SK-N-SH (cell line): Measurements from ENCODE around the gene RHAG. TPM values are rescaled to one million over a fixed set of nuclear protein-coding genes. Genes with fewer than 3 reads are reported as not detected.

Experiments used
- CTCF ChIA-PET: fragments of 300-600, 350-600 bp; formaldehyde crosslinking; extraction: SDS; loops from one replicate; lab custom pipeline; 2021; lab: Yijun Ruan, JAX
- POLR2A ChIA-PET: fragments of 350-600 bp; sonication (Branson Sonifier 250); formaldehyde crosslinking; extraction: SDS; loops from one replicate; lab custom pipeline; 2020; ENCODE audit warnings: antibody characterized with exemption, inconsistent platforms; lab: Yijun Ruan, JAX
- DNase-seq: peaks from one replicate; pipeline ENCODE4 v3.0.0; 2012
- H2AFZ ChIP-seq: fragments of 200-600 bp; sonication (generic); 2 replicates; pipeline ENCODE4 v1.8.1; 2016; ENCODE audit warnings: antibody characterized with exemption, mild to moderate bottlenecking, low read depth
- H3F3A ChIP-seq: fragments of 200-600 bp; sonication (generic); replicated peaks from 2 replicates; pipeline ENCODE3; 2016; ENCODE audit warnings: antibody characterized with exemption, mild to moderate bottlenecking; ENCODE audit not compliant: insufficient read depth
- H3K27ac ChIP-seq, 2 experiments: fragments of 200-500 bp in 1 of 2; fragments of 200-600 bp in 1 of 2; sonication (Bioruptor generic) in 1 of 2; sonication (generic), shearing (Covaris generic) in 1 of 2; 2 replicates each; pipeline versions ENCODE4 v1.5.1 to v1.6.1; 2014 to 2016; ENCODE audit warnings: low read depth in 2 of 2, inconsistent platforms in 1 of 2, low read length in 1 of 2, mild to moderate bottlenecking in 1 of 2, mixed read lengths in 1 of 2
- H3K27me3 ChIP-seq: fragments of 200-600 bp; sonication (generic), shearing (Covaris generic); 2 replicates; pipeline ENCODE4 v1.6.1; 2016; ENCODE audit warnings: mixed run types; ENCODE audit not compliant: insufficient read depth
- H3K36me3 ChIP-seq, 2 experiments: fragments of 200-500 bp in 1 of 2; fragments of 200-600 bp in 1 of 2; sonication (Bioruptor generic) in 1 of 2; sonication (generic) in 1 of 2; replicated peaks in 1 of 2; 2 replicates each; pipeline versions ENCODE3 to v1.5.1; 2014 to 2016; ENCODE audit warnings: low read length in 1 of 2, mild to moderate bottlenecking in 1 of 2; ENCODE audit not compliant: insufficient read depth in 2 of 2, control insufficient read depth in 1 of 2
- H3K4me1 ChIP-seq, 2 experiments: fragments of 200-500 bp in 1 of 2; fragments of 200-600 bp in 1 of 2; sonication (Bioruptor generic) in 1 of 2; sonication (generic), shearing (Covaris generic) in 1 of 2; 2 replicates each; pipeline versions ENCODE4 v1.5.1 to v1.6.1; 2014 to 2016; ENCODE audit warnings: low read depth in 1 of 2, low read length in 1 of 2, mixed run types in 1 of 2; ENCODE audit not compliant: insufficient read depth in 2 of 2, control insufficient read depth in 1 of 2
- H3K4me2 ChIP-seq: fragments of 200-600 bp; sonication (generic), shearing (Covaris generic); 2 replicates; pipeline ENCODE4 v1.6.1; 2017; ENCODE audit warnings: mixed run types
- H3K4me3 ChIP-seq, 2 experiments: fragments of 200-500 bp in 1 of 2; fragments of 200-600 bp in 1 of 2; sonication (Bioruptor generic) in 1 of 2; sonication (generic), shearing (Covaris generic) in 1 of 2; 2 replicates each; pipeline versions ENCODE4 v1.5.1 to v1.8.1; 2014 to 2016; ENCODE audit warnings: low read depth in 2 of 2, inconsistent platforms in 1 of 2, low read length in 1 of 2, mild to moderate bottlenecking in 1 of 2, mixed read lengths in 1 of 2, moderate library complexity in 1 of 2
- H3K79me2 ChIP-seq: fragments of 200-600 bp; sonication (generic); 2 replicates; pipeline ENCODE4 v1.8.1; 2017; ENCODE audit warnings: mild to moderate bottlenecking; ENCODE audit not compliant: insufficient read depth
- H3K9ac ChIP-seq: fragments of 200-600 bp; sonication (generic); 2 replicates; pipeline ENCODE4 v1.6.1; 2017; ENCODE audit warnings: mixed run types
- H3K9me2 ChIP-seq: fragments of 200-600 bp; sonication (generic); 2 replicates; pipeline ENCODE4 v1.6.1; 2017; ENCODE audit warnings: mixed run types
- H3K9me3 ChIP-seq: fragments of 200-600 bp; sonication (generic); 2 replicates; pipeline ENCODE4 v1.6.1; 2017; ENCODE audit warnings: mixed run types, mild to moderate bottlenecking, moderate library complexity
- H4K20me1 ChIP-seq: fragments of 200-600 bp; sonication (generic); 2 replicates; pipeline ENCODE4 v1.6.1; 2017; ENCODE audit warnings: mild to moderate bottlenecking, mixed run types; ENCODE audit not compliant: insufficient read depth
- CTCF ChIP-seq: fragments of 200-600 bp; sonication (generic); IDR thresholded peaks from 2 replicates; pipeline ENCODE4 v1.6.1; 2017; ENCODE audit warnings: antibody characterized with exemption, mild to moderate bottlenecking, moderate library complexity
- ELF1 ChIP-seq: IDR thresholded peaks from 2 replicates; pipeline ENCODE4 v1.4.0; 2012
- EP300 ChIP-seq, 2 experiments: IDR thresholded peaks; 2 replicates each; pipeline versions ENCODE4 v1.4.0 to v1.6.1; 2012; ENCODE audit warnings: borderline replicate concordance in 1 of 2, low read depth in 1 of 2, low read length in 1 of 2
- FOSL2 ChIP-seq: IDR thresholded peaks from 2 replicates; pipeline ENCODE4 v1.4.0; 2012; ENCODE audit warnings: low read depth, mild to moderate bottlenecking, moderate library complexity, borderline replicate concordance
- FOXJ3 ChIP-seq: sonication (generic); formaldehyde crosslinking; IDR thresholded peaks from 2 replicates; pipeline ENCODE4 v1.5.1; 2020; ENCODE audit warnings: mild to moderate bottlenecking, missing genetic modification reagents
- FOXM1 ChIP-seq: IDR thresholded peaks from 2 replicates; pipeline ENCODE4 v1.4.0; 2012; ENCODE audit warnings: low read depth, mild to moderate bottlenecking
- GABPA ChIP-seq: IDR thresholded peaks from 2 replicates; pipeline ENCODE4 v1.4.0; 2012; ENCODE audit warnings: low read depth, mild to moderate bottlenecking
- GATA2 ChIP-seq: sonication (generic); formaldehyde crosslinking; IDR thresholded peaks from 2 replicates; pipeline ENCODE4 v1.5.0; 2020; ENCODE audit warnings: mild to moderate bottlenecking, missing genetic modification reagents
- MAX ChIP-seq: IDR thresholded peaks from 2 replicates; pipeline ENCODE4 v1.4.0; 2012; ENCODE audit warnings: low read depth
- MEF2A ChIP-seq: IDR thresholded peaks from 2 replicates; pipeline ENCODE4 v1.4.0; 2012; ENCODE audit warnings: low read depth, borderline replicate concordance
- MXI1 ChIP-seq: IDR thresholded peaks from 2 replicates; pipeline ENCODE4 v1.6.1; 2012; ENCODE audit warnings: mild to moderate bottlenecking, low read depth, low read length, improper control_type of control experiment
- NFIC ChIP-seq: IDR thresholded peaks from 2 replicates; pipeline ENCODE4 v1.4.0; 2012; ENCODE audit warnings: borderline replicate concordance
- NRF1 ChIP-seq: IDR thresholded peaks from 2 replicates; pipeline ENCODE4 v1.6.1; 2012; ENCODE audit warnings: low read depth, mild to moderate bottlenecking, low read length
- PBX3 ChIP-seq: IDR thresholded peaks from 2 replicates; pipeline ENCODE4; 2012
- POLR2AphosphoS5 ChIP-seq: IDR thresholded peaks from 2 replicates; pipeline ENCODE4 v1.6.1; 2012; ENCODE audit warnings: low read depth, low read length
- RAD21 ChIP-seq: IDR thresholded peaks from 2 replicates; pipeline ENCODE4 v1.6.1; 2012; ENCODE audit warnings: mild to moderate bottlenecking, low read length
- RCOR1 ChIP-seq: fragments of 150-350 bp; IDR thresholded peaks from 2 replicates; pipeline ENCODE4 v1.6.1; 2017; ENCODE audit warnings: antibody characterized with exemption, low read length
- RFX5 ChIP-seq: IDR thresholded peaks from 2 replicates; pipeline ENCODE4 v1.6.1; 2012; ENCODE audit warnings: mild to moderate bottlenecking, improper control_type of control experiment, low read length
- SIN3A ChIP-seq: IDR thresholded peaks from 2 replicates; pipeline ENCODE4 v1.6.1; 2012; ENCODE audit warnings: low read depth, mild to moderate bottlenecking, low read length, moderate library complexity, borderline replicate concordance
- SMC3 ChIP-seq: IDR thresholded peaks from 2 replicates; pipeline ENCODE4 v1.6.1; 2012; ENCODE audit warnings: low read depth, low read length, improper control_type of control experiment
- TEAD4 ChIP-seq: IDR thresholded peaks from 2 replicates; pipeline ENCODE4 v1.4.0; 2012; ENCODE audit warnings: mild to moderate bottlenecking, borderline replicate concordance; ENCODE audit not compliant: insufficient read depth
- USF1 ChIP-seq: IDR thresholded peaks from 2 replicates; pipeline ENCODE4 v1.4.0; 2012; ENCODE audit warnings: low read depth, borderline replicate concordance
- YY1 ChIP-seq: IDR thresholded peaks from 2 replicates; pipeline ENCODE4 v1.4.0; 2012; ENCODE audit warnings: low read depth, mild to moderate bottlenecking
- WGBS: methylation state at CpG from one replicate; pipeline ENCODE4 v1.1.6; 2017; ENCODE audit warnings: low lambda C conversion rate; 5-methylcytosine and 5-hydroxymethylcytosine counted together
- polyA plus RNA-seq, 3 experiments: library from polyadenylated mRNA; depleted of rRNA; stranded (reverse); fragments of >200 nt; gene quantifications; 2 replicates each; pipeline ENCODE4 v1.2.3, GENCODE V29; 2012

The RHAG gene
- polyA plus RNA-seq (2012; rRNA removed) = not detected in 2 replicates
- polyA plus RNA-seq (2012; cell fraction: cytosol; rRNA removed) = not detected in 2 replicates
- not detected in 2 replicates for polyA plus RNA-seq (2012; cell fraction: nucleus; rRNA removed)

GRCh38 chr6:49636713-49637349 is at the start of gene RHAG:
Gene RHAG, minus strand, starts transcription at chr6:49636839. Its CDS starts 27 bp downstream, at chr6:49636812.
- no peak within 1 kb of the TSS for H3K27ac ChIP-seq
- H2AFZ ChIP-seq = no peak within 1 kb of the TSS
- H3F3A ChIP-seq = no peaks in the 10 kb centered on the region
- no peaks in the 10 kb centered on the region for H3K79me2 ChIP-seq
- H3K9me3 ChIP-seq = no peaks in the 10 kb centered on the region
- TF ChIP-seq EP300 (IDR thresholded peaks at IDR 0.05; ENCODE audit: borderline replicate concordance in 1 of 2, low read depth in 1 of 2, low read length in 1 of 2) (no peak), MXI1 (no peak), MAX (no peak), CTCF (no peak), USF1 (no peak), GATA2 (no peak), NFIC (no peak), TEAD4 (no peak), FOSL2 (no peak), RAD21 (no peak), SIN3A (no peak), RFX5 (no peak), POLR2AphosphoS5 (no peak)
- no peak within 1 kb of the TSS for H3K9ac ChIP-seq
- no peaks in the 10 kb centered on the region; the same call in 1 of the 2 replicates for H3K27me3 ChIP-seq
- no peak within 1 kb of the TSS for H3K4me3 ChIP-seq
- no peaks in the 10 kb centered on the region for H3K36me3 ChIP-seq
- CTCF ChIA-PET = interaction anchor here (2.3 kb wide), 1 partner anchor 14 kb away, joined by 5 read pairs; no protein-coding TSS in a partner anchor
- no peaks in the 10 kb centered on the region for H3K9me2 ChIP-seq
- no peaks in the 10 kb centered on the region for H3K4me1 ChIP-seq
- H4K20me1 ChIP-seq = no peaks in the 10 kb centered on the region
- no peak within 1 kb of the TSS for H3K4me2 ChIP-seq
- 4% methylated on average over 3 of the region's 3 CpGs for WGBS
- POLR2A ChIA-PET = no interaction called here
- DNase-seq = no peak

- no peaks in the 10 kb centered on the region for H3K4me1 ChIP-seq
- H3K9me3 ChIP-seq = no peaks in the 10 kb centered on the region
- no peaks in the 10 kb centered on the region for H3F3A ChIP-seq
- POLR2A ChIA-PET = no interaction called here
- no peaks in the 10 kb centered on the region for H3K9me2 ChIP-seq
- no peaks in the 10 kb centered on the region for H3K27me3 ChIP-seq
- H3K9ac ChIP-seq = no peak overlapping the region
- no peaks in the 10 kb centered on the region for H3K36me3 ChIP-seq
- no peak for DNase-seq
- H4K20me1 ChIP-seq = no peaks in the 10 kb centered on the region
- WGBS = 3% methylated on average over 4 of the region's 4 CpGs
- no peak overlapping the region for H3K4me2 ChIP-seq
- no peak overlapping the region for H3K27ac ChIP-seq
- CTCF ChIA-PET = no interaction called here
- no peak overlapping the region for H2AFZ ChIP-seq
- no peaks in the 10 kb centered on the region for H3K79me2 ChIP-seq
- H3K4me3 ChIP-seq = no peak overlapping the region
- TF ChIP-seq RCOR1 = no peak
- no peak for TF ChIP-seq EP300 (IDR thresholded peaks at IDR 0.05; ENCODE audit: borderline replicate concordance in 1 of 2, low read depth in 1 of 2, low read length in 1 of 2)
- no peak for TF ChIP-seq RAD21
- no peak for TF ChIP-seq GABPA
- TF ChIP-seq ELF1 = no peak
- TF ChIP-seq FOXJ3 (CRISPR knock-in tag) = no peak
- TF ChIP-seq SMC3 = no peak
- TF ChIP-seq NRF1 = no peak
- TF ChIP-seq MEF2A = no peak
- no peak for TF ChIP-seq FOXM1
- no peak for TF ChIP-seq USF1
- no peak for TF ChIP-seq MAX
- TF ChIP-seq MXI1 = no peak
- no peak for TF ChIP-seq YY1
- TF ChIP-seq PBX3 = no peak
These were observed 40.1 kb upstream of the RHAG start for GRCh38 chr6:49676671-49677281.
